ENCODE data around the gene GP9.

The GP9 gene

GRCh38 chr3:129060276-129061022 is at the start of gene GP9:
Gene GP9, plus strand, starts transcription at chr3:129060779. Its CDS starts 961 bp downstream, at chr3:129061740.
- no peak within 1 kb of the TSS for H3K4me3 ChIP-seq (ENCODE audit: low read length)
- TF ChIP-seq ZNF274 (IDR thresholded peaks at IDR 0.05; ENCODE audit: low read depth, low read length): no peak

- no peak for TF ChIP-seq ZNF274 (IDR thresholded peaks at IDR 0.05; ENCODE audit: low read depth, low read length)
- H3K4me3 ChIP-seq (ENCODE audit: low read length): no peak overlapping the region
These were observed 47.1 kb upstream of the GP9 start for GRCh38 chr3:129013491-129013891.

GRCh38 chr3:129014148-129014547 is 46.4 kb upstream of the GP9 start:
- H3K4me3 ChIP-seq (ENCODE audit: low read length): no peak overlapping the region
- TF ChIP-seq ZNF274 (IDR thresholded peaks at IDR 0.05; ENCODE audit: low read depth, low read length): no peak

- H3K4me3 ChIP-seq (ENCODE audit: low read length): no peak overlapping the region
- no peak for TF ChIP-seq ZNF274 (IDR thresholded peaks at IDR 0.05; ENCODE audit: low read depth, low read length)
These were observed 45.7 kb upstream of the GP9 start for GRCh38 chr3:129014793-129015345.

- TF ChIP-seq ZNF274 (IDR thresholded peaks at IDR 0.05; ENCODE audit: low read depth, low read length): no peak
- no peak overlapping the region for H3K4me3 ChIP-seq (ENCODE audit: low read length)
These were observed 45.0 kb upstream of the GP9 start for GRCh38 chr3:129015388-129016105.

GRCh38 chr3:129016356-129016719 is 44.2 kb upstream of the GP9 start:
- H3K4me3 ChIP-seq (ENCODE audit: low read length): no peak overlapping the region
- no peak for TF ChIP-seq ZNF274 (IDR thresholded peaks at IDR 0.05; ENCODE audit: low read depth, low read length)

- no peak for TF ChIP-seq ZNF274 (IDR thresholded peaks at IDR 0.05; ENCODE audit: low read depth, low read length)
- H3K4me3 ChIP-seq (ENCODE audit: low read length): no peak overlapping the region
These were observed 43.7 kb upstream of the GP9 start for GRCh38 chr3:129016720-129017483.

- no peak for TF ChIP-seq ZNF274 (IDR thresholded peaks at IDR 0.05; ENCODE audit: low read depth, low read length)
- no peak overlapping the region for H3K4me3 ChIP-seq (ENCODE audit: low read length)
These were observed 43.1 kb upstream of the GP9 start for GRCh38 chr3:129017484-129017899.

GRCh38 chr3:129018271-129018670 is 42.3 kb upstream of the GP9 start:
- H3K4me3 ChIP-seq (ENCODE audit: low read length): no peak overlapping the region
- no peak for TF ChIP-seq ZNF274 (IDR thresholded peaks at IDR 0.05; ENCODE audit: low read depth, low read length)

GRCh38 chr3:129018751-129019150 is 41.8 kb upstream of the GP9 start:
- TF ChIP-seq ZNF274 (IDR thresholded peaks at IDR 0.05; ENCODE audit: low read depth, low read length): no peak
- H3K4me3 ChIP-seq (ENCODE audit: low read length): no peak overlapping the region

- no peak overlapping the region for H3K4me3 ChIP-seq (ENCODE audit: low read length)
- TF ChIP-seq ZNF274 (IDR thresholded peaks at IDR 0.05; ENCODE audit: low read depth, low read length): no peak
These were observed 41.3 kb upstream of the GP9 start for GRCh38 chr3:129019266-129019665.

- no peak overlapping the region for H3K4me3 ChIP-seq (ENCODE audit: low read length)
- no peak for TF ChIP-seq ZNF274 (IDR thresholded peaks at IDR 0.05; ENCODE audit: low read depth, low read length)
These were observed 39.9 kb upstream of the GP9 start for GRCh38 chr3:129020691-129021090.

- H3K4me3 ChIP-seq (ENCODE audit: low read length): no peak overlapping the region
- no peak for TF ChIP-seq ZNF274 (IDR thresholded peaks at IDR 0.05; ENCODE audit: low read depth, low read length)
These were observed 39.4 kb upstream of the GP9 start for GRCh38 chr3:129021140-129021551.

Data from GM08714 (cell line).